ENCODE measurements around the gene MED15.
"Not testable (repeated sequence)": the region's sequence is repeated elsewhere in the genome, so short reads cannot be mapped to it uniquely, and the experiment has no call there.

MED15 gene

GRCh38 chr22:20584029-20584871, 76.8 kb downstream of the MED15 start:
- no peak for DNase-seq (ENCODE audit: low spot score)

GRCh38 chr22:20584872-20585638, 77.6 kb downstream of the MED15 start:
- DNase-seq (ENCODE audit: low spot score) = no peak

- DNase-seq (ENCODE audit: low spot score) = no peak
Measured at GRCh38 chr22:20585639-20586402, 78.4 kb downstream of the MED15 start.

- DNase-seq (ENCODE audit: low spot score) = no peak
Measured at GRCh38 chr22:20586403-20586745, 79.0 kb downstream of the MED15 start.

- no peak for DNase-seq (ENCODE audit: low spot score)
Measured at GRCh38 chr22:20587206-20587958, 80.0 kb downstream of the MED15 start.

GRCh38 chr22:20588092-20588842, 80.9 kb downstream of the MED15 start:
- DNase-seq (ENCODE audit: low spot score) = no peak

- no peak for DNase-seq (ENCODE audit: low spot score)
Measured at GRCh38 chr22:20588843-20589581, 81.6 kb downstream of the MED15 start.

- DNase-seq (ENCODE audit: low spot score) = no peak
Measured at GRCh38 chr22:20589614-20590476, 82.4 kb downstream of the MED15 start.

GRCh38 chr22:20590477-20591294, 83.3 kb downstream of the MED15 start:
- no peak for DNase-seq (ENCODE audit: low spot score)

GRCh38 chr22:20591295-20591645, 83.9 kb downstream of the MED15 start:
- DNase-seq (ENCODE audit: low spot score) = no peak

- DNase-seq (ENCODE audit: low spot score) = no peak
Measured at GRCh38 chr22:20591660-20592310, 84.4 kb downstream of the MED15 start.

GRCh38 chr22:20594038-20594437, 86.6 kb downstream of the MED15 start:
- DNase-seq (ENCODE audit: low spot score) = not testable (repeated sequence)

GRCh38 chr22:20594486-20594885, 87.1 kb downstream of the MED15 start:
- DNase-seq (ENCODE audit: low spot score) = not testable (repeated sequence)

GRCh38 chr22:20595461-20595860, 88.1 kb downstream of the MED15 start:
- DNase-seq (ENCODE audit: low spot score) = no peak

- DNase-seq (ENCODE audit: low spot score) = no peak
Measured at GRCh38 chr22:20599117-20599516, 91.7 kb downstream of the MED15 start.

- DNase-seq (ENCODE audit: low spot score) = no peak
Measured at GRCh38 chr22:20600137-20600673, 92.8 kb downstream of the MED15 start.

- no peak for DNase-seq (ENCODE audit: low spot score)
Measured at GRCh38 chr22:20601308-20601707, 93.9 kb downstream of the MED15 start.

Measured in D341Med (cell line).